VCaP (cell line): ENCODE measurements around the gene TTYH1.

Experiments
- H3K27ac ChIP-seq: fragments of 450-650 bp; 2 replicates; pipeline ENCODE4 v1.5.1; 2017
- TF ChIP-seq, protein P1 (sequence below): fragments of 450-650 bp; conservative IDR thresholded peaks from 2 replicates; pipeline ENCODE4 v1.5.1; 2017; ENCODE audit warnings: mild to moderate bottlenecking, moderate library complexity

The TTYH1 gene

DNA sequence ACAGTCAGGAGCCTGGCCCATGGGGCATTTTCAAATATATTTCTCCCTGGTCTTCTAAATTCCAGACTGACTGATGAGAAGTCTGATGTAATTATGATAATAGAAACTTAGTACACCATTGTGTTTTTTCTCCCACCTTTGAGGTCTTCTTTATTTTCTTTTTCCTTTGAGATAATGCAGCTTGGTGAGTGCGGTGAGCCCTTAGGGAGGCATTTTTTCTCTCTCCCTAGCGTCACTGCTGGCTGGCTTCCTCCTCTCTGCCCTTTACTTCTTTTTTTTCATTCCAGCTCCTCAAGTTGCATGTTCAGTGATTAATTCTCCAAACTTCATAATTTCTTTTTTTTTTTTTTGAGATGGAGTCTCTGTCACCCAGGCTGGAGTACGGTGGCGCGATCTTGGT, 70.6 kb downstream of the TTYH1 start:
- TF ChIP-seq, protein P1, sequence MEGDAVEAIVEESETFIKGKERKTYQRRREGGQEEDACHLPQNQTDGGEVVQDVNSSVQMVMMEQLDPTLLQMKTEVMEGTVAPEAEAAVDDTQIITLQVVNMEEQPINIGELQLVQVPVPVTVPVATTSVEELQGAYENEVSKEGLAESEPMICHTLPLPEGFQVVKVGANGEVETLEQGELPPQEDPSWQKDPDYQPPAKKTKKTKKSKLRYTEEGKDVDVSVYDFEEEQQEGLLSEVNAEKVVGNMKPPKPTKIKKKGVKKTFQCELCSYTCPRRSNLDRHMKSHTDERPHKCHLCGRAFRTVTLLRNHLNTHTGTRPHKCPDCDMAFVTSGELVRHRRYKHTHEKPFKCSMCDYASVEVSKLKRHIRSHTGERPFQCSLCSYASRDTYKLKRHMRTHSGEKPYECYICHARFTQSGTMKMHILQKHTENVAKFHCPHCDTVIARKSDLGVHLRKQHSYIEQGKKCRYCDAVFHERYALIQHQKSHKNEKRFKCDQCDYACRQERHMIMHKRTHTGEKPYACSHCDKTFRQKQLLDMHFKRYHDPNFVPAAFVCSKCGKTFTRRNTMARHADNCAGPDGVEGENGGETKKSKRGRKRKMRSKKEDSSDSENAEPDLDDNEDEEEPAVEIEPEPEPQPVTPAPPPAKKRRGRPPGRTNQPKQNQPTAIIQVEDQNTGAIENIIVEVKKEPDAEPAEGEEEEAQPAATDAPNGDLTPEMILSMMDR: no peak
- no peak overlapping the region for H3K27ac ChIP-seq
